IMR-90 (cell line): ENCODE measurements around the gene RASAL1. TPM values are rescaled to one million over a fixed set of nuclear protein-coding genes. Genes with fewer than 3 reads are reported as not detected.

ENCODE experiments used
- ATAC-seq: fragments of 200-7000 bp; cut with Tn5 transposase; 2 replicates; pipeline ENCODE4 v1.9.1; 2020; ENCODE audit warnings: low read depth, mild to moderate bottlenecking, moderate library complexity
- BruUV-seq: library from RNA; stranded (reverse); fragments of 400-500 nt; replicated peaks from 2 replicates; lab custom pipeline; 2021; lab: Mats Ljungman, UMichigan
- CTCF ChIA-PET: fragments of 300-600 bp; formaldehyde crosslinking; extraction: SDS; loops from one replicate; lab custom pipeline; 2021; ENCODE audit warnings: antibody characterized with exemption; lab: Yijun Ruan, JAX
- POLR2A ChIA-PET: fragments of 300-600 bp; sonication (Branson Sonifier 250); formaldehyde crosslinking; loops from one replicate; lab custom pipeline; 2022; ENCODE audit warnings: antibody characterized with exemption; ENCODE audit not compliant: unreplicated experiment; lab: Charles Lee
- DNase-seq: peaks from one replicate; pipeline ENCODE4 v3.0.0; 2013
- H2AFZ ChIP-seq: replicated peaks from 2 replicates; pipeline ENCODE3; 2013; ENCODE audit warnings: low read length, mild to moderate bottlenecking; ENCODE audit not compliant: poor library complexity
- H2AK5ac ChIP-seq: 2 replicates; pipeline ENCODE4 v1.6.1; 2013; ENCODE audit warnings: low read depth, low read length, inconsistent platforms
- H2AK9ac ChIP-seq: replicated peaks from 2 replicates; pipeline ENCODE3; 2013; ENCODE audit warnings: mild to moderate bottlenecking, low read depth, low read length, moderate library complexity; ENCODE audit not compliant: poor library complexity
- H2BK120ac ChIP-seq: 2 replicates; pipeline ENCODE4 v1.6.1; 2013; ENCODE audit warnings: low read depth, low read length, inconsistent platforms
- H2BK15ac ChIP-seq: 3 replicates; pipeline ENCODE4 v1.6.1; 2013; ENCODE audit warnings: low read depth, low read length, inconsistent platforms
- H2BK20ac ChIP-seq: 2 replicates; pipeline ENCODE4 v1.6.1; 2013; ENCODE audit warnings: low read depth, mild to moderate bottlenecking, inconsistent platforms, low read length, moderate library complexity
- H2BK5ac ChIP-seq: 2 replicates; pipeline ENCODE4 v1.6.1; 2013; ENCODE audit warnings: mild to moderate bottlenecking, low read depth, low read length, inconsistent platforms; ENCODE audit not compliant: poor library complexity, severe bottlenecking
- H3K14ac ChIP-seq: replicated peaks from 2 replicates; pipeline ENCODE4 v1.6.1; 2013; ENCODE audit warnings: low read depth, low read length, inconsistent platforms
- H3K18ac ChIP-seq: 2 replicates; pipeline ENCODE4 v1.6.1; 2013; ENCODE audit warnings: low read depth, low read length, control low read depth
- H3K23ac ChIP-seq: 2 replicates; pipeline ENCODE4 v1.6.1; 2013; ENCODE audit warnings: low read depth, low read length, inconsistent platforms
- H3K27ac ChIP-seq: 2 replicates; pipeline ENCODE4 v1.5.1; 2013; ENCODE audit warnings: mild to moderate bottlenecking, control low read depth, low read length; ENCODE audit not compliant: insufficient read depth
- H3K27me3 ChIP-seq: 2 replicates; pipeline ENCODE4 v1.6.1; 2013; ENCODE audit warnings: low read length; ENCODE audit not compliant: control insufficient read depth, insufficient read depth
- H3K36me3 ChIP-seq: 2 replicates; pipeline ENCODE4 v1.6.1; 2013; ENCODE audit warnings: low read length, mixed read lengths; ENCODE audit not compliant: control insufficient read depth, insufficient read depth
- H3K4ac ChIP-seq: 2 replicates; pipeline ENCODE4 v1.6.1; 2013; ENCODE audit warnings: low read depth, low read length, inconsistent platforms
- H3K4me1 ChIP-seq: 2 replicates; pipeline ENCODE4 v1.6.1; 2013; ENCODE audit warnings: low read length, mixed read lengths; ENCODE audit not compliant: control insufficient read depth, insufficient read depth
- H3K4me2 ChIP-seq: 2 replicates; pipeline ENCODE4 v1.6.1; 2013; ENCODE audit warnings: low read depth, mild to moderate bottlenecking, control low read depth, low read length, moderate library complexity
- H3K4me3 ChIP-seq: 2 replicates; pipeline ENCODE4 v1.5.1; 2013; ENCODE audit warnings: low read depth, mild to moderate bottlenecking, control low read depth, low read length, moderate library complexity; ENCODE audit not compliant: insufficient read depth
- H3K56ac ChIP-seq: 2 replicates; pipeline ENCODE4 v1.6.1; 2013; ENCODE audit warnings: low read length, inconsistent platforms; ENCODE audit not compliant: insufficient read depth; ENCODE audit errors: extremely low read depth
- H3K79me1 ChIP-seq, 2 experiments: 2 replicates each; pipeline ENCODE4 v1.6.1; 2013; ENCODE audit warnings: low read length in 2 of 2, inconsistent platforms in 1 of 2, low read depth in 1 of 2
- H3K9ac ChIP-seq: 2 replicates; pipeline ENCODE4 v1.6.1; 2013; ENCODE audit warnings: low read depth, low read length, control low read depth
- H3K9me1 ChIP-seq: 2 replicates; pipeline ENCODE4 v1.6.1; 2013; ENCODE audit warnings: low read length, inconsistent platforms; ENCODE audit not compliant: insufficient read depth
- H3K9me3 ChIP-seq: 2 replicates; pipeline ENCODE4 v1.6.1; 2013; ENCODE audit warnings: low read length; ENCODE audit not compliant: control insufficient read depth, insufficient read depth
- H4K20me1 ChIP-seq: 2 replicates; pipeline ENCODE4 v1.6.1; 2013; ENCODE audit warnings: low read length, inconsistent platforms; ENCODE audit not compliant: insufficient read depth
- H4K5ac ChIP-seq: 2 replicates; pipeline ENCODE4 v1.6.1; 2013; ENCODE audit warnings: mild to moderate bottlenecking, low read depth, low read length, control low read depth
- H4K8ac ChIP-seq, 2 experiments: 2 replicates each; pipeline ENCODE4 v1.6.1; 2013; ENCODE audit warnings: low read depth in 2 of 2, low read length in 2 of 2, control low read depth in 1 of 2, inconsistent platforms in 1 of 2
- H4K91ac ChIP-seq: 2 replicates; pipeline ENCODE4 v1.6.1; 2013; ENCODE audit warnings: low read depth, low read length, inconsistent platforms; ENCODE audit not compliant: insufficient read depth
- BHLHE40 ChIP-seq: fragments of 150-350 bp; IDR thresholded peaks from 2 replicates; pipeline ENCODE4 v1.6.1; 2016; ENCODE audit warnings: mild to moderate bottlenecking, low read depth, low read length
- CEBPB ChIP-seq: IDR thresholded peaks from 2 replicates; pipeline ENCODE4 v1.6.1; 2012; ENCODE audit warnings: low read depth, low read length, improper control_type of control experiment
- CHD1 ChIP-seq: IDR thresholded peaks from 2 replicates; pipeline ENCODE4 v1.6.1; 2012; ENCODE audit warnings: low read depth, low read length, improper control_type of control experiment
- FOS ChIP-seq: fragments of 150-350 bp; IDR thresholded peaks from 2 replicates; pipeline ENCODE4 v1.6.1; 2016; ENCODE audit warnings: low read depth, low read length
- MAFK ChIP-seq: IDR thresholded peaks from 2 replicates; pipeline ENCODE4 v1.6.1; 2012; ENCODE audit warnings: low read depth, low read length, improper control_type of control experiment
- MAZ ChIP-seq: IDR thresholded peaks from 2 replicates; pipeline ENCODE4 v1.6.1; 2012; ENCODE audit warnings: low read depth, mild to moderate bottlenecking, low read length, improper control_type of control experiment, moderate library complexity, borderline replicate concordance
- MXI1 ChIP-seq: IDR thresholded peaks from 2 replicates; pipeline ENCODE4 v1.6.1; 2012; ENCODE audit warnings: low read depth, mild to moderate bottlenecking, low read length, moderate library complexity, borderline replicate concordance
- NFE2L2 ChIP-seq: fragments of 150-350 bp; IDR thresholded peaks from 2 replicates; pipeline ENCODE4 v1.6.1; 2016; ENCODE audit warnings: low read depth, mild to moderate bottlenecking, low read length
- POLR2A ChIP-seq: IDR thresholded peaks from 2 replicates; pipeline ENCODE4 v1.6.1; 2012; ENCODE audit warnings: mild to moderate bottlenecking, low read depth, low read length
- RAD21 ChIP-seq: IDR thresholded peaks from 2 replicates; pipeline ENCODE4 v1.6.1; 2012; ENCODE audit warnings: low read length, improper control_type of control experiment
- RCOR1 ChIP-seq: IDR thresholded peaks from 2 replicates; pipeline ENCODE4 v1.6.1; 2012; ENCODE audit warnings: mild to moderate bottlenecking, low read length, improper control_type of control experiment; ENCODE audit not compliant: insufficient replicate concordance
- RFX5 ChIP-seq: IDR thresholded peaks from 2 replicates; pipeline ENCODE4 v1.8.0; 2012; ENCODE audit warnings: low read depth, mild to moderate bottlenecking, low read length, moderate library complexity
- SMC3 ChIP-seq: fragments of 150-350 bp; IDR thresholded peaks from 2 replicates; pipeline ENCODE4 v1.6.1; 2016; ENCODE audit warnings: low read depth, mild to moderate bottlenecking, antibody characterized with exemption, low read length, moderate library complexity
- WGBS, 2 experiments: methylation state at CpG; one replicate each; pipeline versions ENCODE4 v1.1.5 to v1.1.7; 2013; ENCODE audit warnings: missing lambda C conversion rate in 2 of 2; ENCODE audit not compliant: insufficient read length in 1 of 2; ENCODE audit errors: extremely low coverage in 2 of 2; 5-methylcytosine and 5-hydroxymethylcytosine counted together
- dilution Hi-C: fragments of 300-500 bp; cut with HindIII; formaldehyde crosslinking; loops from one replicate; pipeline ENCODE4 v1.14.3; 2018; ENCODE audit warnings: low sequenced_read_pairs; ENCODE audit not compliant: unreplicated experiment
- in situ Hi-C: fragments of 300-500 bp; cut with MboI; formaldehyde crosslinking; loops from 3 replicates; pipeline ENCODE4 v1.14.3; 2019; ENCODE audit warnings: low sequenced_read_pairs, inconsistent platforms, mixed read lengths
- intact Hi-C: fragments of 100-400 bp; cut with micrococcal nuclease; formaldehyde crosslinking; loops from 2 replicates; pipeline ENCODE4 v1.10.0; 2022
- polyA plus RNA-seq, 3 experiments: library from polyadenylated mRNA; depleted of rRNA; stranded (reverse); fragments of >200 nt; gene quantifications; 2 replicates each; pipeline ENCODE4 v1.2.3, GENCODE V29; 2012; ENCODE audit warnings: low replicate concordance in 1 of 3
- total RNA-seq: library from RNA; depleted of rRNA; stranded (reverse); fragments of >200 nt; gene quantifications from 2 replicates; pipeline ENCODE4 v1.2.3, GENCODE V29; 2012
- TF ChIP-seq, protein P1 (sequence below): conservative IDR thresholded peaks from 2 replicates; pipeline ENCODE4 v1.5.1; 2012; ENCODE audit warnings: mild to moderate bottlenecking, low read depth, low read length, improper control_type of control experiment
- TF ChIP-seq, protein P2 (sequence below): fragments of 150-350 bp; IDR thresholded peaks from 2 replicates; pipeline ENCODE4 v1.6.1; 2016; ENCODE audit warnings: low read depth, mild to moderate bottlenecking, low read length, moderate library complexity, borderline replicate concordance
- TF ChIP-seq, protein P3 (sequence below): fragments of 150-350 bp; IDR thresholded peaks from 2 replicates; pipeline ENCODE4 v1.6.1; 2017; ENCODE audit warnings: mild to moderate bottlenecking, antibody characterized with exemption, low read length, low read depth

Gene RASAL1
- total and polyA plus RNA-seq, 2 of the 4 experiments (the other 2 are of a cell fraction): not detected

DNA sequence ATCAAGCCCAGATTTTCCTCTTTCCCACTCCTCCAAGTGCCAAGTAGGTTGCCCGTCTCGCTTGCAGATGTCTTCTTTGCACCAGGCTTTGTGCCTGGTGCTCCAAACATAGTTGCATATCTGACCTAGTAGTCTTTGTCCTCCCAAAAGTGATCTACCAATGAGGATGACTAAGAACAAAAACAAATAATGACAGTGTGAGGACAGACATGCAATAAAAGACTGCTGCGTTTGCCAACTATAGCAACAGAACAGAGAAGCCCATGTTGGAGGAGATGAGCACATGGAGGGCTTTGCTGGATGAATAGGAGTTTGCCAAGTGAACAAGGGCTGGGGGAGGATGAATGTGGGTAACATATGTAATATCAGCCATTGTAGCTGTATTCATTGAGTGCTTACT is 63.4 kb downstream of the RASAL1 start:
- Histone ChIP-seq H4K20me1 (no peaks in the 10 kb centered on the region), H2AK9ac (no peak overlapping the region), H3K4me1 (no peaks in the 10 kb centered on the region), H3K18ac (no peak overlapping the region), H3K4ac (no peak overlapping the region), H3K79me1 (no peaks in the 10 kb centered on the region), H2AFZ (no peak overlapping the region), H2BK15ac (no peak overlapping the region), H3K23ac (no peak overlapping the region), H3K4me2 (no peak overlapping the region), H3K27me3 (peaks cover 7% of the 10 kb centered on the region), H3K9me3 (no peaks in the 10 kb centered on the region), H2BK20ac (no peak overlapping the region), H3K9me1 (no peaks in the 10 kb centered on the region), H3K56ac (no peak overlapping the region), H2BK120ac (no peak overlapping the region), H2AK5ac (no peak overlapping the region), H2BK5ac (no peak overlapping the region), H4K8ac (no peak overlapping the region), H3K27ac (no peak overlapping the region), H3K14ac (no peak overlapping the region), H3K36me3 (no peaks in the 10 kb centered on the region), H3K9ac (no peak overlapping the region), H4K5ac (no peak overlapping the region), H4K91ac (no peak overlapping the region), H3K4me3 (no peak overlapping the region)
- dilution Hi-C loops: no loop called here
- intact Hi-C loops: no loop called here
- DNase-seq (no peak), ATAC-seq (no peak)
- ChIA-PET POLR2A (no interaction called here), CTCF (no interaction called here)
- 63% methylated on average over 3 of the region's 3 CpGs; no CpG with 5 or more reads in 1 of the 2 experiments for WGBS, 2 experiments
- no TSS peak for BruUV-seq
- TF ChIP-seq, protein P1, sequence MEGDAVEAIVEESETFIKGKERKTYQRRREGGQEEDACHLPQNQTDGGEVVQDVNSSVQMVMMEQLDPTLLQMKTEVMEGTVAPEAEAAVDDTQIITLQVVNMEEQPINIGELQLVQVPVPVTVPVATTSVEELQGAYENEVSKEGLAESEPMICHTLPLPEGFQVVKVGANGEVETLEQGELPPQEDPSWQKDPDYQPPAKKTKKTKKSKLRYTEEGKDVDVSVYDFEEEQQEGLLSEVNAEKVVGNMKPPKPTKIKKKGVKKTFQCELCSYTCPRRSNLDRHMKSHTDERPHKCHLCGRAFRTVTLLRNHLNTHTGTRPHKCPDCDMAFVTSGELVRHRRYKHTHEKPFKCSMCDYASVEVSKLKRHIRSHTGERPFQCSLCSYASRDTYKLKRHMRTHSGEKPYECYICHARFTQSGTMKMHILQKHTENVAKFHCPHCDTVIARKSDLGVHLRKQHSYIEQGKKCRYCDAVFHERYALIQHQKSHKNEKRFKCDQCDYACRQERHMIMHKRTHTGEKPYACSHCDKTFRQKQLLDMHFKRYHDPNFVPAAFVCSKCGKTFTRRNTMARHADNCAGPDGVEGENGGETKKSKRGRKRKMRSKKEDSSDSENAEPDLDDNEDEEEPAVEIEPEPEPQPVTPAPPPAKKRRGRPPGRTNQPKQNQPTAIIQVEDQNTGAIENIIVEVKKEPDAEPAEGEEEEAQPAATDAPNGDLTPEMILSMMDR: no peak
- TF ChIP-seq, protein P2, sequence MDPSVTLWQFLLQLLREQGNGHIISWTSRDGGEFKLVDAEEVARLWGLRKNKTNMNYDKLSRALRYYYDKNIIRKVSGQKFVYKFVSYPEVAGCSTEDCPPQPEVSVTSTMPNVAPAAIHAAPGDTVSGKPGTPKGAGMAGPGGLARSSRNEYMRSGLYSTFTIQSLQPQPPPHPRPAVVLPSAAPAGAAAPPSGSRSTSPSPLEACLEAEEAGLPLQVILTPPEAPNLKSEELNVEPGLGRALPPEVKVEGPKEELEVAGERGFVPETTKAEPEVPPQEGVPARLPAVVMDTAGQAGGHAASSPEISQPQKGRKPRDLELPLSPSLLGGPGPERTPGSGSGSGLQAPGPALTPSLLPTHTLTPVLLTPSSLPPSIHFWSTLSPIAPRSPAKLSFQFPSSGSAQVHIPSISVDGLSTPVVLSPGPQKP: no peak
- TF ChIP-seq RAD21 (no peak), SMC3 (no peak), BHLHE40 (no peak), FOS (no peak), RFX5 (no peak), MXI1 (no peak), RCOR1 (no peak), POLR2A (no peak), CHD1 (no peak), CEBPB (no peak), NFE2L2 (no peak), MAZ (no peak), MAFK (no peak)
- TF ChIP-seq, protein P3, sequence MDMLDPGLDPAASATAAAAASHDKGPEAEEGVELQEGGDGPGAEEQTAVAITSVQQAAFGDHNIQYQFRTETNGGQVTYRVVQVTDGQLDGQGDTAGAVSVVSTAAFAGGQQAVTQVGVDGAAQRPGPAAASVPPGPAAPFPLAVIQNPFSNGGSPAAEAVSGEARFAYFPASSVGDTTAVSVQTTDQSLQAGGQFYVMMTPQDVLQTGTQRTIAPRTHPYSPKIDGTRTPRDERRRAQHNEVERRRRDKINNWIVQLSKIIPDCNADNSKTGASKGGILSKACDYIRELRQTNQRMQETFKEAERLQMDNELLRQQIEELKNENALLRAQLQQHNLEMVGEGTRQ: no peak
- in situ Hi-C loops: no loop called here
